Measurements from ENCODE around the gene TIMM22.

DNA sequence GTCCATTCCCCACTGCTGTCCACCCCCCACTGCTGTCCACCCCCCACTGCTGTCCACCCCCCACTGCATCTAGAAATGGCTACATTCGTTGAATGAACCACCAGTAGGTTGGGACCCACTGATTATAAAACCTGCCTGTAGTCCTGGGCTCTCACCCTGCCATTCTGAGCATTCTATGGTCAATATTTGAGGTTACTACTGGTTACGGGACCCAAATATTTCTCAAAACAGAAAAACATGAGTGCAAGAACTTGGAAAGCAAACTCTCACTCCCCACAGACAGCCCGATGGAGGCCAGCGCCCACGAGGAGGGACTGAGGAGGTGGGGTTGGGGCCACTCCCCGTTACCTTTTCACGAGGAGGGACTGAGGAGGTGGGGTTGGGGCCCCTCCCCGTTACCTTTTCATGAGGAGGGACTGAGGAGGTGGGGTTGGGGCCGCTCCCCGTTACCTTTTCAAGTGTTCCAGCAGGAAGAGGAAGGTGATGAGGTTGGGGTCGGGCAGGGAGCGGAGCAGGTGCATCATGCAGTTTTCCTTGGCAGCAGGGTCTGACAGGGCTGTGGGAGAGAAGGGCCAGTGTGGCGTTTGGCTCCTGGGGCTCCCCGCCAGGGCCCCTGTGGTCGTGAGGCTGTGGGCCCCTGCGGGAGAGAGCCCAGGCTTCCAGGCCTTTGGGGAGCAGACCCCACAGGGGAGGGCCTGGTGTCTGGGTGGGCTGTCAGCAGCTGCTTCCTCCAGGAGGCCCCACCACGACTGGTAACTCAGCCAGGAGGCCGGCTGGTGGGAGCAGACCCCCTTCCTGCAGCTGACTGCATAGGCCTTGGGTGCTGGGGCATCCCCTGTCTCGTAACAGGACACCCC is 12.5 kb downstream of the TIMM22 start:
- no peak for TF ChIP-seq CTCF (conservative IDR thresholded peaks at IDR 0.05)
- no peak for TF ChIP-seq ZFX (IDR thresholded peaks at IDR 0.05)

All from C4-2B (cell line).